SK-N-SH (cell line): ENCODE measurements around the gene SORCS3.

Source experiments
- CTCF ChIP-seq: fragments of 200-600 bp; sonication (generic); IDR thresholded peaks from 2 replicates; pipeline ENCODE4 v1.6.1; 2017; ENCODE audit warnings: antibody characterized with exemption, mild to moderate bottlenecking, moderate library complexity
- EP300 ChIP-seq, 2 experiments: IDR thresholded peaks; 2 replicates each; pipeline versions ENCODE4 v1.4.0 to v1.6.1; 2012; ENCODE audit warnings: borderline replicate concordance in 1 of 2, low read depth in 1 of 2, low read length in 1 of 2
- FOXJ3 ChIP-seq: sonication (generic); formaldehyde crosslinking; IDR thresholded peaks from 2 replicates; pipeline ENCODE4 v1.5.1; 2020; ENCODE audit warnings: mild to moderate bottlenecking, missing genetic modification reagents
- JUND ChIP-seq: IDR thresholded peaks from 2 replicates; pipeline ENCODE4 v1.4.0; 2012
- NFIC ChIP-seq: IDR thresholded peaks from 2 replicates; pipeline ENCODE4 v1.4.0; 2012; ENCODE audit warnings: borderline replicate concordance
- NRF1 ChIP-seq: IDR thresholded peaks from 2 replicates; pipeline ENCODE4 v1.6.1; 2012; ENCODE audit warnings: low read depth, mild to moderate bottlenecking, low read length
- POLR2AphosphoS5 ChIP-seq: IDR thresholded peaks from 2 replicates; pipeline ENCODE4 v1.6.1; 2012; ENCODE audit warnings: low read depth, low read length
- RAD21 ChIP-seq: IDR thresholded peaks from 2 replicates; pipeline ENCODE4 v1.6.1; 2012; ENCODE audit warnings: mild to moderate bottlenecking, low read length
- REST ChIP-seq: IDR thresholded peaks from 2 replicates; pipeline ENCODE4 v1.6.1; 2012; ENCODE audit warnings: mild to moderate bottlenecking, low read depth, low read length, moderate library complexity
- RXRA ChIP-seq: IDR thresholded peaks from 2 replicates; pipeline ENCODE4 v1.4.0; 2012; ENCODE audit warnings: low read depth, mild to moderate bottlenecking, borderline replicate concordance
- SIN3A ChIP-seq: IDR thresholded peaks from 2 replicates; pipeline ENCODE4 v1.6.1; 2012; ENCODE audit warnings: low read depth, mild to moderate bottlenecking, low read length, moderate library complexity, borderline replicate concordance
- SMC3 ChIP-seq: IDR thresholded peaks from 2 replicates; pipeline ENCODE4 v1.6.1; 2012; ENCODE audit warnings: low read depth, low read length, improper control_type of control experiment
- USF2 ChIP-seq: fragments of 150-350 bp; IDR thresholded peaks from 2 replicates; pipeline ENCODE4 v1.6.1; 2017; ENCODE audit warnings: antibody characterized with exemption, low read length, low read depth, borderline replicate concordance
- YY1 ChIP-seq: IDR thresholded peaks from 2 replicates; pipeline ENCODE4 v1.4.0; 2012; ENCODE audit warnings: low read depth, mild to moderate bottlenecking

GRCh38 chr10:105161767-105162166 is 520.7 kb downstream of the SORCS3 start:
- TF ChIP-seq CTCF, result no peak
- no peak for TF ChIP-seq RXRA
- no peak for TF ChIP-seq RAD21
- no peak for TF ChIP-seq EP300 (IDR thresholded peaks at IDR 0.05; ENCODE audit: borderline replicate concordance in 1 of 2, low read depth in 1 of 2, low read length in 1 of 2)
- TF ChIP-seq NFIC, result no peak
- no peak for TF ChIP-seq REST
- TF ChIP-seq YY1, result no peak
- TF ChIP-seq SMC3, result no peak
- no peak for TF ChIP-seq USF2
- TF ChIP-seq POLR2AphosphoS5, result no peak
- TF ChIP-seq NRF1, result no peak
- TF ChIP-seq FOXJ3 (CRISPR knock-in tag), result no peak
- no peak for TF ChIP-seq JUND
- no peak for TF ChIP-seq SIN3A
